A549 (cell line): ENCODE data around the gene WBP1L. TPM values are rescaled to one million over a fixed set of nuclear protein-coding genes. Genes with fewer than 3 reads are reported as not detected.

Source experiments
- ATAC-seq, 2 experiments: fragments of 200-7000 bp in 1 of 2; fragments of >200 bp in 1 of 2; cut with Nextera tagmentation in 1 of 2; cut with Tn5 transposase in 1 of 2; 3 replicates each; pipeline versions ENCODE4 v1.8.0 to v1.9.1; 2018 to 2020; ENCODE audit warnings: mild to moderate bottlenecking in 1 of 2, moderate library complexity in 1 of 2
- CTCF ChIA-PET: fragments of 300-600 bp; sonication (Branson Sonifier 250); formaldehyde crosslinking; extraction: SDS; loops from one replicate; lab custom pipeline; 2021; ENCODE audit warnings: antibody characterized with exemption, inconsistent platforms; lab: Yijun Ruan, JAX
- POLR2A ChIA-PET: fragments of 350-600 bp; formaldehyde crosslinking; extraction: SDS; loops from one replicate; lab custom pipeline; 2021; ENCODE audit warnings: antibody characterized with exemption, inconsistent platforms; lab: Yijun Ruan, JAX
- DNase-seq, 2 experiments: peaks; one replicate each; pipeline versions ENCODE4 v3.0.0 to v3.0.0-alpha.2; 2011 to 2016; ENCODE audit warnings: low read depth in 1 of 2, low spot score in 1 of 2
- FAIRE-seq: peaks from 2 replicates; lab custom pipeline; 2011; peaks lifted over from hg19 to GRCh38; lab: Jason Lieb, UNC
- H3K27ac ChIP-seq, 2 experiments: fragments of >200 bp; sonication (Bioruptor Twin); formaldehyde crosslinking; 3 replicates each; pipeline ENCODE4 v1.5.1; 2016 to 2017
- H3K4me1 ChIP-seq: fragments of >200 bp; sonication (Bioruptor Twin); formaldehyde crosslinking; 3 replicates; pipeline ENCODE4 v1.6.1; 2016
- H3K4me2 ChIP-seq: fragments of >200 bp; sonication (Bioruptor Twin); formaldehyde crosslinking; 3 replicates; pipeline ENCODE4 v1.6.1; 2016
- H3K4me3 ChIP-seq: fragments of >200 bp; sonication (Bioruptor Twin); formaldehyde crosslinking; 3 replicates; pipeline ENCODE4 v1.5.1; 2016
- H3K9me3 ChIP-seq: fragments of >200 bp; sonication (Bioruptor Twin); formaldehyde crosslinking; 3 replicates; pipeline ENCODE4 v1.6.1; 2016
- BHLHE40 ChIP-seq: IDR thresholded peaks from 2 replicates; pipeline ENCODE4 v1.6.1; 2012; ENCODE audit warnings: low read depth, low read length, inconsistent platforms
- CHD4 ChIP-seq: fragments of 200-600 bp; sonication (generic); IDR thresholded peaks from 2 replicates; pipeline ENCODE4 v1.6.1; 2016; ENCODE audit warnings: antibody characterized with exemption, mild to moderate bottlenecking, borderline replicate concordance
- EHMT2 ChIP-seq: fragments of 200-600 bp; sonication (generic); IDR thresholded peaks from 2 replicates; pipeline ENCODE4 v1.6.1; 2016; ENCODE audit warnings: antibody characterized with exemption, low read depth, mild to moderate bottlenecking, moderate library complexity
- ESRRA ChIP-seq: fragments of 150-350 bp; IDR thresholded peaks from 2 replicates; pipeline ENCODE4 v1.6.1; 2014; ENCODE audit warnings: mild to moderate bottlenecking, low read length, borderline replicate concordance
- FOSB ChIP-seq: fragments of 250-450 bp; sonication (Bioruptor Pico); IDR thresholded peaks from 2 replicates; pipeline ENCODE4 v1.5.0; 2020; ENCODE audit warnings: mild to moderate bottlenecking, moderate library complexity
- FOSL2 ChIP-seq, 2 experiments: fragments of 450-650 bp in 1 of 2; fragments of >200 bp in 1 of 2; sonication (Bioruptor Twin) in 1 of 2; formaldehyde crosslinking; IDR thresholded peaks; 2 replicates each; pipeline versions ENCODE4 v1.5.0 to v1.6.1; 2016 to 2020; ENCODE audit warnings: mild to moderate bottlenecking in 1 of 2, moderate library complexity in 1 of 2
- FOXS1 ChIP-seq: fragments of 250-450 bp; sonication (Bioruptor Pico); IDR thresholded peaks from 2 replicates; pipeline ENCODE4 v1.5.0; 2020; ENCODE audit warnings: mild to moderate bottlenecking, moderate library complexity
- HMGXB4 ChIP-seq: fragments of 250-450 bp; sonication (Bioruptor Pico); IDR thresholded peaks from 2 replicates; pipeline ENCODE4 v1.5.0; 2021; ENCODE audit warnings: mild to moderate bottlenecking, moderate library complexity, borderline replicate concordance
- HOXB13 ChIP-seq: fragments of 250-450 bp; sonication (Bioruptor Pico); IDR thresholded peaks from 2 replicates; pipeline ENCODE4 v1.5.0; 2020; ENCODE audit warnings: low read depth, mild to moderate bottlenecking, moderate library complexity
- HOXB5 ChIP-seq: fragments of 250-450 bp; sonication (Bioruptor Pico); IDR thresholded peaks from 2 replicates; pipeline ENCODE4 v1.5.0; 2020; ENCODE audit warnings: mild to moderate bottlenecking, moderate library complexity
- JUNB ChIP-seq: fragments of >200 bp; sonication (Bioruptor Twin); formaldehyde crosslinking; IDR thresholded peaks from 2 replicates; pipeline ENCODE4 v1.6.1; 2016
- MAZ ChIP-seq: fragments of 150-350 bp; IDR thresholded peaks from 2 replicates; pipeline ENCODE4 v1.6.1; 2014; ENCODE audit warnings: antibody characterized with exemption, low read depth, low read length, borderline replicate concordance
- MYC ChIP-seq: IDR thresholded peaks from 2 replicates; pipeline ENCODE4 v1.6.1; 2012; ENCODE audit warnings: mild to moderate bottlenecking, inconsistent platforms, low read length, improper control_type of control experiment, borderline replicate concordance
- NFE2L2 ChIP-seq: fragments of 150-350 bp; conservative IDR thresholded peaks from 2 replicates; pipeline ENCODE4 v1.6.1; 2014; ENCODE audit warnings: low read length
- NR3C1 ChIP-seq: fragments of >200 bp; sonication (Bioruptor Twin); formaldehyde crosslinking; IDR thresholded peaks from 3 replicates; pipeline ENCODE4 v1.6.1; 2017
- PBX3 ChIP-seq: IDR thresholded peaks from 2 replicates; pipeline ENCODE4 v1.6.1; 2012
- POLR2A ChIP-seq: IDR thresholded peaks from 2 replicates; pipeline ENCODE4 v1.6.1; 2012; ENCODE audit warnings: mild to moderate bottlenecking, low read length
- RAD21 ChIP-seq, 2 experiments: fragments of >200 bp in 1 of 2; sonication (Bioruptor Twin) in 1 of 2; formaldehyde crosslinking in 1 of 2; IDR thresholded peaks in 1 of 2; conservative IDR thresholded peaks in 1 of 2; 2 replicates in 1 of 2; 3 replicates in 1 of 2; pipeline ENCODE4 v1.6.1; 2012 to 2018; ENCODE audit warnings: inconsistent platforms in 1 of 2
- RFX5 ChIP-seq: fragments of 450-650 bp; IDR thresholded peaks from 2 replicates; pipeline ENCODE4 v1.7.1; 2014; ENCODE audit warnings: antibody characterized with exemption, mild to moderate bottlenecking, moderate library complexity
- RNF2 ChIP-seq: fragments of 200-600 bp; sonication (generic); IDR thresholded peaks from 2 replicates; pipeline ENCODE4 v1.6.1; 2016; ENCODE audit warnings: low read depth, mild to moderate bottlenecking, antibody characterized with exemption, moderate library complexity, borderline replicate concordance
- SMC3 ChIP-seq: fragments of >200 bp; sonication (Bioruptor Twin); formaldehyde crosslinking; IDR thresholded peaks from 3 replicates; pipeline ENCODE4 v1.6.1; 2018; ENCODE audit warnings: inconsistent platforms
- TP53 ChIP-seq: fragments of 250-450 bp; sonication (Bioruptor Pico); IDR thresholded peaks from 2 replicates; pipeline ENCODE4 v1.5.0; 2021; ENCODE audit warnings: mild to moderate bottlenecking, moderate library complexity
- WGBS: methylation state at CpG from one replicate; pipeline ENCODE4 v1.1.6; 2017; ENCODE audit errors: missing lambda C conversion rate; 5-methylcytosine and 5-hydroxymethylcytosine counted together
- polyA plus RNA-seq, 4 experiments: library from polyadenylated mRNA; depleted of rRNA in 3 of 4; stranded (reverse); fragments of >200 nt; fragmentation: RNase III in 1 of 4; extraction: RNeasy Plus Mini Kit Qiagen cat#74134 plus additional on column Dnase treatment in 1 of 4; gene quantifications; 2 replicates in 3 of 4; 3 replicates in 1 of 4; pipeline ENCODE4 v1.2.3, GENCODE V29; 2011 to 2017
- TF ChIP-seq, protein P1 (sequence below): IDR thresholded peaks from 2 replicates; pipeline ENCODE4 v1.6.1; 2012; ENCODE audit warnings: low read depth, borderline replicate concordance
- TF ChIP-seq, protein P2 (sequence below): fragments of >200 bp; sonication (Bioruptor Twin); formaldehyde crosslinking; IDR thresholded peaks from 3 replicates; pipeline ENCODE4 v1.5.1; 2016

The WBP1L gene
- polyA plus RNA-seq, 2 of the 4 experiments (the other 2 are of a cell fraction) = 19.8 to 23.5 TPM

DNA sequence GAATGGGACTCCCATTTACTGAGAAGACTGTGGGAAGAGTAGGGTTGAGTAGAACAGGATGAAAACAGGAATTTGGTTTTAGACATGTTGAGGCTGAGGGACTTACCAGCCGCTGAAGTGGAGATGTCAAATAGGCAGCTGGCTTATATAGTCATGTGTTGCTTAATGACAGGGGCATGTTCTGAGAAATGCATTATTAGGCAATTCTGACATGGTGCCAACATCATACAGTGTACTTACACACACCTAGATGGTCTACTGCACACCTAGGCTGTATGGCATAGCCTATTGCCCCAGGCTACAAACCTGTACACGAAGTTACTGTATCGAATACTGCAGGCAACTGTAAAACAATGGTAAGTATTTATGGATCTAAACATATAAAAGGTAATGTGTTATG, 47.0 kb upstream of the WBP1L start:
- no peak overlapping the region for H3K27ac ChIP-seq
- DNase-seq = no peak
- FAIRE-seq = no peak
- ChIA-PET CTCF (interaction anchor here (1.2 kb wide), 1 partner anchor 18 kb away, joined by 5 read pairs; no protein-coding TSS in a partner anchor), POLR2A (no interaction called here)
- no peak for ATAC-seq
- TF ChIP-seq JUNB (no peak), MYC (no peak), HMGXB4 (CRISPR knock-in tag) (no peak), FOXS1 (CRISPR knock-in tag) (no peak), RNF2 (no peak), MAZ (no peak), NR3C1 (no peak), EHMT2 (no peak)
- TF ChIP-seq, protein P1, sequence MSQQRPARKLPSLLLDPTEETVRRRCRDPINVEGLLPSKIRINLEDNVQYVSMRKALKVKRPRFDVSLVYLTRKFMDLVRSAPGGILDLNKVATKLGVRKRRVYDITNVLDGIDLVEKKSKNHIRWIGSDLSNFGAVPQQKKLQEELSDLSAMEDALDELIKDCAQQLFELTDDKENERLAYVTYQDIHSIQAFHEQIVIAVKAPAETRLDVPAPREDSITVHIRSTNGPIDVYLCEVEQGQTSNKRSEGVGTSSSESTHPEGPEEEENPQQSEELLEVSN = no peak
- H3K4me1 ChIP-seq = no peaks in the 10 kb centered on the region
- H3K4me3 ChIP-seq = no peak overlapping the region
- H3K4me2 ChIP-seq = no peak overlapping the region
- H3K9me3 ChIP-seq = no peaks in the 10 kb centered on the region
- WGBS = 97% methylated on average over 3 of the region's 3 CpGs

GRCh38 chr10:102698894-102699293, 44.9 kb upstream of the WBP1L start:
- no peak for ATAC-seq
- no peak overlapping the region for H3K27ac ChIP-seq
- ChIA-PET CTCF (interaction anchor here (0.9 to 1.5 kb wide), 2 partner anchors 12 to 176 kb away, joined by 3 read pairs; no protein-coding TSS in a partner anchor), POLR2A (no interaction called here)
- TF ChIP-seq HMGXB4 (CRISPR knock-in tag) (no peak), FOSL2 (IDR thresholded peaks at IDR 0.05) (no peak), FOSL2 (CRISPR knock-in tag; IDR thresholded peaks at IDR 0.05) (no peak), NR3C1 (no peak), FOSB (CRISPR knock-in tag) (no peak), RAD21 (conservative IDR thresholded peaks at IDR 0.05 in 1 of 2, IDR thresholded peaks at IDR 0.05 in 1 of 2) (no peak), CHD4 (no peak), HOXB13 (CRISPR knock-in tag) (no peak), ESRRA (no peak), TP53 (CRISPR knock-in tag) (no peak), PBX3 (no peak), RNF2 (no peak), NFE2L2 (no peak), POLR2A (no peak), EHMT2 (no peak), HOXB5 (CRISPR knock-in tag) (no peak), MYC (no peak), BHLHE40 (no peak), RFX5 (no peak), SMC3 (no peak)
- TF ChIP-seq, protein P2, sequence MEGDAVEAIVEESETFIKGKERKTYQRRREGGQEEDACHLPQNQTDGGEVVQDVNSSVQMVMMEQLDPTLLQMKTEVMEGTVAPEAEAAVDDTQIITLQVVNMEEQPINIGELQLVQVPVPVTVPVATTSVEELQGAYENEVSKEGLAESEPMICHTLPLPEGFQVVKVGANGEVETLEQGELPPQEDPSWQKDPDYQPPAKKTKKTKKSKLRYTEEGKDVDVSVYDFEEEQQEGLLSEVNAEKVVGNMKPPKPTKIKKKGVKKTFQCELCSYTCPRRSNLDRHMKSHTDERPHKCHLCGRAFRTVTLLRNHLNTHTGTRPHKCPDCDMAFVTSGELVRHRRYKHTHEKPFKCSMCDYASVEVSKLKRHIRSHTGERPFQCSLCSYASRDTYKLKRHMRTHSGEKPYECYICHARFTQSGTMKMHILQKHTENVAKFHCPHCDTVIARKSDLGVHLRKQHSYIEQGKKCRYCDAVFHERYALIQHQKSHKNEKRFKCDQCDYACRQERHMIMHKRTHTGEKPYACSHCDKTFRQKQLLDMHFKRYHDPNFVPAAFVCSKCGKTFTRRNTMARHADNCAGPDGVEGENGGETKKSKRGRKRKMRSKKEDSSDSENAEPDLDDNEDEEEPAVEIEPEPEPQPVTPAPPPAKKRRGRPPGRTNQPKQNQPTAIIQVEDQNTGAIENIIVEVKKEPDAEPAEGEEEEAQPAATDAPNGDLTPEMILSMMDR = no peak
- 0 out of 3 replicates have a peak, but pooled peaks cover 6% of the 10 kb centered on the region for H3K4me1 ChIP-seq
- H3K4me3 ChIP-seq = no peak overlapping the region
- WGBS = 84% methylated on average over 2 of the region's 2 CpGs
- H3K4me2 ChIP-seq = no peak overlapping the region
- H3K9me3 ChIP-seq = no peaks in the 10 kb centered on the region
- DNase-seq = no peak
- no peak for FAIRE-seq
